Panc1 (cell line): ENCODE data around the gene PITPNB. TPM values are rescaled to one million over a fixed set of nuclear protein-coding genes. Genes with fewer than 3 reads are reported as not detected.

Experiments used
- ATAC-seq: fragments of 200-7000 bp; cut with Tn5 transposase; 2 replicates; pipeline ENCODE4 v1.9.1; 2020; ENCODE audit warnings: mild to moderate bottlenecking, moderate library complexity
- Bru-seq: library from RNA; stranded (reverse); fragments of 400-500 nt; gene quantifications from one replicate; lab custom pipeline; 2021; lab: Mats Ljungman, UMichigan
- BruChase-seq, 2 experiments: library from RNA; stranded (reverse); fragments of 400-500 nt; gene quantifications; one replicate each; lab custom pipeline; 2021; lab: Mats Ljungman, UMichigan
- BruUV-seq: library from RNA; stranded (reverse); fragments of 400-500 nt; replicated peaks from 2 replicates; lab custom pipeline; 2021; lab: Mats Ljungman, UMichigan
- CTCF ChIA-PET: fragments of 300-600 bp; sonication (Branson Sonifier 250); formaldehyde crosslinking; loops from one replicate; lab custom pipeline; 2022; ENCODE audit warnings: antibody characterized with exemption; lab: Charles Lee
- POLR2A ChIA-PET: fragments of 300-600 bp; sonication (Branson Sonifier 250); formaldehyde crosslinking; loops from one replicate; lab custom pipeline; 2022; ENCODE audit warnings: antibody characterized with exemption; lab: Charles Lee
- DNase-seq: peaks from one replicate; pipeline ENCODE4 v3.0.0-alpha.2; 2010; ENCODE audit warnings: low read depth, low spot score
- H3K27ac ChIP-seq: 2 replicates; pipeline ENCODE4 v1.5.1; 2011; ENCODE audit warnings: mild to moderate bottlenecking, low read length, inconsistent platforms
- H3K27me3 ChIP-seq: fragments of 200-500 bp; sonication (Bioruptor generic); 2 replicates; pipeline ENCODE4 v1.6.0; 2014; ENCODE audit warnings: low read length, inconsistent platforms; ENCODE audit not compliant: control insufficient read depth, insufficient read depth
- H3K36me3 ChIP-seq: fragments of 200-500 bp; sonication (Bioruptor generic); 2 replicates; pipeline ENCODE4 v1.5.1; 2014; ENCODE audit warnings: inconsistent platforms, mild to moderate bottlenecking, low read length, moderate library complexity; ENCODE audit not compliant: control insufficient read depth, insufficient read depth
- H3K4me1 ChIP-seq: 2 replicates; pipeline ENCODE4 v1.5.1; 2011; ENCODE audit warnings: inconsistent platforms, mild to moderate bottlenecking, low read length, moderate library complexity; ENCODE audit not compliant: control insufficient read depth, insufficient read depth
- H3K4me3 ChIP-seq, 2 experiments: 2 replicates each; pipeline ENCODE4 v1.5.1; 2011 to 2012; ENCODE audit warnings: low read depth in 2 of 2, low read length in 2 of 2, mild to moderate bottlenecking in 2 of 2, inconsistent platforms in 1 of 2, moderate library complexity in 1 of 2
- H3K9me3 ChIP-seq: fragments of 200-500 bp; sonication (Bioruptor generic); 2 replicates; pipeline ENCODE4 v1.5.1; 2014; ENCODE audit warnings: low read depth, mild to moderate bottlenecking, inconsistent platforms, low read length, moderate library complexity; ENCODE audit not compliant: control insufficient read depth, insufficient read depth
- POLR2AphosphoS5 ChIP-seq: IDR thresholded peaks from 2 replicates; pipeline ENCODE4 v1.6.1; 2012; ENCODE audit warnings: mild to moderate bottlenecking, low read depth, low read length, moderate library complexity
- SIN3A ChIP-seq: IDR thresholded peaks from 2 replicates; pipeline ENCODE4 v1.6.1; 2012; ENCODE audit warnings: low read depth, mild to moderate bottlenecking, low read length, moderate library complexity, borderline replicate concordance; ENCODE audit not compliant: insufficient read depth
- TCF7L2 ChIP-seq: IDR thresholded peaks from 2 replicates; pipeline ENCODE4 v1.6.1; 2011; ENCODE audit warnings: mild to moderate bottlenecking, low read depth, low read length, inconsistent platforms
- in situ Hi-C: cut with HindIII; loops from 2 replicates; pipeline ENCODE4 v1.10.0; 2016; ENCODE audit warnings: low sequenced_read_pairs, low pct_unique_long_range_greater_than_20kb
- intact Hi-C: fragments of 100-400 bp; cut with micrococcal nuclease; formaldehyde crosslinking; loops from one replicate; pipeline ENCODE4 v1.10.0; 2022; ENCODE audit not compliant: unreplicated experiment
- long read RNA-seq: library from polyadenylated mRNA; unstranded; transcript quantifications from one replicate; pipeline ENCODE4 v2.0.0, GENCODE V29; 2021; ENCODE audit not compliant: unreplicated experiment
- polyA plus RNA-seq: library from polyadenylated mRNA; unstranded; fragments of >200 nt; gene quantifications from one replicate; pipeline ENCODE4 v1.2.1, GENCODE V29; 2012; ENCODE audit warnings: missing spikeins; ENCODE audit not compliant: insufficient read length
- total RNA-seq: library from RNA; stranded (reverse); gene quantifications from one replicate; pipeline ENCODE4 v1.2.1, GENCODE V29; 2021; ENCODE audit not compliant: unreplicated experiment
- TF ChIP-seq, protein P1 (sequence below): fragments of 450-650 bp; IDR thresholded peaks from 2 replicates; pipeline ENCODE4 v1.5.1; 2017; ENCODE audit warnings: mild to moderate bottlenecking
- TF ChIP-seq, protein P2 (sequence below), 2 experiments: IDR thresholded peaks; 2 replicates each; pipeline ENCODE4 v1.6.1; 2011 to 2012; ENCODE audit warnings: low read depth in 2 of 2, control low read depth in 1 of 2, low read length in 1 of 2, mild to moderate bottlenecking in 1 of 2, moderate library complexity in 1 of 2; ENCODE audit not compliant: insufficient read depth in 1 of 2

The PITPNB gene
- total RNA-seq (67.0 TPM), Bru-seq, nascent RNA (percentile 91 among the genes with signal in this experiment), BruChase-seq, experiment 1, labeled RNA remaining after a 2-hour chase (percentile 90 among the genes with signal in this experiment), BruChase-seq, experiment 2, labeled RNA remaining after a 6-hour chase (percentile 90 among the genes with signal in this experiment)
- polyA plus RNA-seq: 32.3 TPM
- long read RNA-seq, partial matches to known transcripts: 8 of 199 reads
- long read RNA-seq, other reads (novel, unspliced or antisense): 189 of 199 reads

DNA sequence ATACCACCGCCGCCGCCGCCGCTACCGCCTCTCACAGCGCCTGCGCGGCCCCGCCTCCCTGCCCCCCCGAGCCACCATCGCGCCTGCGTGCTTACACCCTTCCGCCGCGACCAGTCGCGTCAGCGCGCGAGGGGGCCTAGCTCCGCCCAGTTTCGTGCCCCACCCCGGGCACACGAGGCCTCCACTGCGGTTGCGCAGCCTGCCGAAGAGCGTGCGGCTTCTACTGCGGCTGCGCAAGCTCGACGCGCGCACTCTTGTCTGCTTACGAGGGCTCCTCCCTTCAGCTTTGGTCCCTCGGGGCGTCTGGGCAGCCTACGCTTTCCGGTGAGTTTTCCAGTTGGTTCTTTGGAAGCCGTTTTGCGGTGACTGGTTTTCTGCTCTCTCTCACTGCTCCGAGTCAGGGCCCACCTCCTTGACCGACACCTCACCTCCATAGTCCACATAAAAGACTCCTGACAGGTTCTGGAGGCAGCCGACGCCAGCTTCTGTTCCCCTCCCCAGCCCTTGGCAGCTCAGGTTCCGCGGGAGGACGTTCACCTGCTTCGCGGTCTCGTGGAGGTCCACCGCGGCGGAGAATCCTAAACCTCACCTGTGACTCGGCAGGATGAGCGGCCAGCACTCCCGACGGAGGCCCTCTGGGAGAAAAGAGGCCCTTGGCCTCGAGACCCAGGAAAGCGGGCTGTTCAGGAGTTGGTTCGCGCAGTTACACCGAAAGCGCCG, at the start of gene PITPNB:
PITPNB (minus strand) TSS at position 35 of the 720 bp plus-strand sequence. CDS start 65 bp downstream, outside the sequence.
- CTCF ChIA-PET: interaction anchor here (0.7 kb wide), 1 partner anchor 41 kb away, joined by 3 read pairs; no protein-coding TSS in a partner anchor
- TF ChIP-seq POLR2AphosphoS5: peak; percentile 59
- TF ChIP-seq SIN3A: 0 out of 2 replicates have a peak, but pooled peaks have one; percentile 42
- TF ChIP-seq, protein P1, sequence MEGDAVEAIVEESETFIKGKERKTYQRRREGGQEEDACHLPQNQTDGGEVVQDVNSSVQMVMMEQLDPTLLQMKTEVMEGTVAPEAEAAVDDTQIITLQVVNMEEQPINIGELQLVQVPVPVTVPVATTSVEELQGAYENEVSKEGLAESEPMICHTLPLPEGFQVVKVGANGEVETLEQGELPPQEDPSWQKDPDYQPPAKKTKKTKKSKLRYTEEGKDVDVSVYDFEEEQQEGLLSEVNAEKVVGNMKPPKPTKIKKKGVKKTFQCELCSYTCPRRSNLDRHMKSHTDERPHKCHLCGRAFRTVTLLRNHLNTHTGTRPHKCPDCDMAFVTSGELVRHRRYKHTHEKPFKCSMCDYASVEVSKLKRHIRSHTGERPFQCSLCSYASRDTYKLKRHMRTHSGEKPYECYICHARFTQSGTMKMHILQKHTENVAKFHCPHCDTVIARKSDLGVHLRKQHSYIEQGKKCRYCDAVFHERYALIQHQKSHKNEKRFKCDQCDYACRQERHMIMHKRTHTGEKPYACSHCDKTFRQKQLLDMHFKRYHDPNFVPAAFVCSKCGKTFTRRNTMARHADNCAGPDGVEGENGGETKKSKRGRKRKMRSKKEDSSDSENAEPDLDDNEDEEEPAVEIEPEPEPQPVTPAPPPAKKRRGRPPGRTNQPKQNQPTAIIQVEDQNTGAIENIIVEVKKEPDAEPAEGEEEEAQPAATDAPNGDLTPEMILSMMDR: no peak
- in situ Hi-C loops (no loop called here), intact Hi-C loops (no loop called here)
- ATAC-seq (peak; percentile 96), DNase-seq (peak; percentile 61)
- Histone ChIP-seq H3K4me3 (peak within 1 kb of the TSS; percentile 92 to 93), H3K4me1 (peaks cover 25% of the 10 kb centered on the region), H3K36me3 (peaks cover 8% of the 10 kb centered on the region), H3K27me3 (no peaks in the 10 kb centered on the region), H3K27ac (peak within 1 kb of the TSS; percentile 88), H3K9me3 (no peaks in the 10 kb centered on the region)
- TSS peak; percentile 71 for BruUV-seq
- POLR2A ChIA-PET: interaction anchor here (1.0 kb wide), 1 partner anchor 16 kb away, joined by 3 read pairs; no protein-coding TSS in a partner anchor

DNA sequence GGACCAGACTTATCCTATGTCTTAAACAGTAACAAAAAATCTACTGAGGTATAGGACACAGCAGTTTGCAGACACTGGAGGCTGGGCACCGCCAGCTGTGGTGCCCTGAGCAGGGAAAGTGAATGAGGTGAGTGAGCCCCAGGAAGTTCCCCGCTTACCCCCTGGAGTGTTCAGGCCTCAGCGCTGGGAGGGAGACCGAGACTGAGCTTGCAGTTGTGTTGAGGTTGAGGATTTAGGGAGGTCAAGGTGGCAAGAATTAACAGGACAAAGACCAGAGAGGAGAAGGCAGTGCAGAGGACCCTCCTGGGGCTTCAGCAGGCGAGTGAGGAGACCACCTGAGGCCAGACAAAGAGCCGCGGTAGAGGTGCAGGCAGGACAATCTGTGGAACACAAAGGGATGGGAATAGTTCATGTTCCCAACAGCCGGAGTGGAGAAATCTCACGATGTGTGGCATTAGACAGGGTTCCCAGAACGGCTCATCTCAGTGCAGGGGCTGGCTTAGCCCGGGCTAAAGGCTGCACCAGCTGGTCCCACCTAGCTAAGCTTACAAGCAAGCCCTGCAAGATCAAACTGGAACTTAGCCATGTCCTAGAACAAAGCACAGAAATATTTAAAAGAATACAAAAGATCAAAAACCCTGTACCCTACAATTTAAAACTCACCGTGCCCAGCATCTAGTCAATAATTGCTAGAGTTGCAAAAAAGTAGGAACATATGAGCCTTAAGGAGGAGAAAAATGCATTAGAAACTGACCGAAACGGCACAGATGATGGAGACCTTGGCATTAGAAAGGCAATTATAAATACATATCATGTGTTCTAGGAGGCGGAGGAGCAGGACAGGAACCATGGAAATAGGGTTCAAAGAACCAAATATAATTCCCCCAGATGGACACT, 47.4 kb upstream of the PITPNB start:
- ChIA-PET POLR2A (no interaction called here), CTCF (no interaction called here)
- no peak for DNase-seq
- Histone ChIP-seq H3K4me3 (no peak overlapping the region), H3K9me3 (no peaks in the 10 kb centered on the region), H3K4me1 (no peaks in the 10 kb centered on the region), H3K27ac (no peak overlapping the region), H3K36me3 (no peaks in the 10 kb centered on the region), H3K27me3 (no peaks in the 10 kb centered on the region)
- no peak for ATAC-seq
- intact Hi-C loops: no loop called here
- TF ChIP-seq SIN3A (no peak), TCF7L2 (no peak), POLR2AphosphoS5 (no peak)
- TF ChIP-seq, protein P2, sequence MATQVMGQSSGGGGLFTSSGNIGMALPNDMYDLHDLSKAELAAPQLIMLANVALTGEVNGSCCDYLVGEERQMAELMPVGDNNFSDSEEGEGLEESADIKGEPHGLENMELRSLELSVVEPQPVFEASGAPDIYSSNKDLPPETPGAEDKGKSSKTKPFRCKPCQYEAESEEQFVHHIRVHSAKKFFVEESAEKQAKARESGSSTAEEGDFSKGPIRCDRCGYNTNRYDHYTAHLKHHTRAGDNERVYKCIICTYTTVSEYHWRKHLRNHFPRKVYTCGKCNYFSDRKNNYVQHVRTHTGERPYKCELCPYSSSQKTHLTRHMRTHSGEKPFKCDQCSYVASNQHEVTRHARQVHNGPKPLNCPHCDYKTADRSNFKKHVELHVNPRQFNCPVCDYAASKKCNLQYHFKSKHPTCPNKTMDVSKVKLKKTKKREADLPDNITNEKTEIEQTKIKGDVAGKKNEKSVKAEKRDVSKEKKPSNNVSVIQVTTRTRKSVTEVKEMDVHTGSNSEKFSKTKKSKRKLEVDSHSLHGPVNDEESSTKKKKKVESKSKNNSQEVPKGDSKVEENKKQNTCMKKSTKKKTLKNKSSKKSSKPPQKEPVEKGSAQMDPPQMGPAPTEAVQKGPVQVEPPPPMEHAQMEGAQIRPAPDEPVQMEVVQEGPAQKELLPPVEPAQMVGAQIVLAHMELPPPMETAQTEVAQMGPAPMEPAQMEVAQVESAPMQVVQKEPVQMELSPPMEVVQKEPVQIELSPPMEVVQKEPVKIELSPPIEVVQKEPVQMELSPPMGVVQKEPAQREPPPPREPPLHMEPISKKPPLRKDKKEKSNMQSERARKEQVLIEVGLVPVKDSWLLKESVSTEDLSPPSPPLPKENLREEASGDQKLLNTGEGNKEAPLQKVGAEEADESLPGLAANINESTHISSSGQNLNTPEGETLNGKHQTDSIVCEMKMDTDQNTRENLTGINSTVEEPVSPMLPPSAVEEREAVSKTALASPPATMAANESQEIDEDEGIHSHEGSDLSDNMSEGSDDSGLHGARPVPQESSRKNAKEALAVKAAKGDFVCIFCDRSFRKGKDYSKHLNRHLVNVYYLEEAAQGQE (IDR thresholded peaks at IDR 0.05; ENCODE audit: insufficient read depth in 1 of 2, low read depth in 2 of 2, low read length in 1 of 2): no peak
- TF ChIP-seq, protein P1: no peak
- in situ Hi-C loops: no loop called here
- no TSS peak for BruUV-seq
